Astrocyte of the hippocampus (primary cell): Measurements from ENCODE around the gene GCK.

Source experiments
- DNase-seq: peaks from one replicate; pipeline ENCODE4 v3.0.0; 2011; ENCODE audit warnings: low read depth, low spot score

The GCK gene

DNA sequence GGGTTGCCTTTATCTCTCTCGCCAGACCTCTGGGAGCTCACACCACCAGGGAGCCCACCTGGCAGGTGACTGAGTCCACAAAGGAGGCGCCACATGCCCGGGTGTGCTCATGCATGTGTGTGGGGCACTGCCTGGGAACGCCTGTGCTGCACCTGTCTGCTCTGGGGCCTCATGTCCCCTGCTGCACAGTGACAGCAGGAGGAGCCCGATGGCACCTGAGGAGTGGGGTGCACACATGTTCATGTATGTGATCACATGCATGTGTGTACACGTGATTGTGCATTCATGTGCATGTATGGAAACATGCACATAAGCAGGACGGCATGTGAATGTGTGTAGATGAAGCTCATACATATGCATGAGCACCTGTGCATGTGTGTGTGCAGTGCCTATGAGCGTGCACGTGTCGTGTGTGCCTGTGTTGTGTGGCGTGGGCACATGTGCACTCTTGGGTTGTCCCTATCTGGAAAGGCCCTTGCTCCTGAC lies 33.6 kb upstream of the GCK start:
- DNase-seq = no peak

DNA sequence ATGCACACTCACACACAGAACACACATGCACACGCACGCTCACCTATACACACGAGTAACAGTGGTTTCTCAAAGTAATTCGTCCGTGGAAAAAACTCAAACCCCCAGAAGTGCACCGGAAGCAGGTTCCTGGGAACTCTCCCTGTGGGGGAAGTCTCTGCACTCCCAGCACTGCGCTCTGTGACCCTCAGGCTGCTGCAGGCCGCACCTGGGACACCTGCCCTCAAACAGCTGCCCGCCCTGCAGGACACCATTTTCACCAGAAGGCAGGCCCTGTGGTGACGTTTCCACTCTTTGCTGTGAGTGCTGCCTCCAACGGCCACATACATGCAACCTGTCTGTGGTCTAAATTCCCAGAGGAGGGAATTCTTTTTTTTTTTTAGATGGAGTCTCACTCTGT lies 32.8 kb upstream of the GCK start:
- DNase-seq = no peak

DNA sequence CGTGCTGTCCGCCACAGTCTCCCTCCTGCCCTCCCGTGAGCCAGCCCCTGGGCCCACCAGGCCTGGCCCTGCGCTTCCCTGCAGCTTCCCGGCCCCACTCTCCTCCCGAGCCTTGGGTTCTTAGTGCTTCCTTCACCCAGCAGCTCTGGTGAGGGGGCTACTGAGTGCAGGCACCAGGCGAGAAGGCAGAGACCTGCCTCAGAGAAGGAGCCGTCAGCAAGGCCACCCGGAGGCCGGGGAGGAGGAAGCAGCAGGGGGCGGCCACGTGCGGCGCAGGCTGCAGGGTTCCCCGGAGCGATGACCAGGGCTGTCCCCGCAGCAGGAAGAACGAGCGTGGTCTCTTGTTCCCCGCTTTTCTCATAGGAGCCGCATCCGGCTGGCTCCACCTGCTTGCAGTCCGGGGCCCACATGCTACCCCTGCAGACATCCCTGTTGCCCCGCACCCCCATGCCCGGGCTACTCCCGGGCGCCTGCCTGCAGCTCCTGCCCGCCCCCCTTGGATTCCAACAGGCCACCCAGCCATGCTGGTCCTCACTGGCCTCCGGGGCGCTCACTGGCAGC lies 32.1 kb upstream of the GCK start:
- DNase-seq = no peak

DNA sequence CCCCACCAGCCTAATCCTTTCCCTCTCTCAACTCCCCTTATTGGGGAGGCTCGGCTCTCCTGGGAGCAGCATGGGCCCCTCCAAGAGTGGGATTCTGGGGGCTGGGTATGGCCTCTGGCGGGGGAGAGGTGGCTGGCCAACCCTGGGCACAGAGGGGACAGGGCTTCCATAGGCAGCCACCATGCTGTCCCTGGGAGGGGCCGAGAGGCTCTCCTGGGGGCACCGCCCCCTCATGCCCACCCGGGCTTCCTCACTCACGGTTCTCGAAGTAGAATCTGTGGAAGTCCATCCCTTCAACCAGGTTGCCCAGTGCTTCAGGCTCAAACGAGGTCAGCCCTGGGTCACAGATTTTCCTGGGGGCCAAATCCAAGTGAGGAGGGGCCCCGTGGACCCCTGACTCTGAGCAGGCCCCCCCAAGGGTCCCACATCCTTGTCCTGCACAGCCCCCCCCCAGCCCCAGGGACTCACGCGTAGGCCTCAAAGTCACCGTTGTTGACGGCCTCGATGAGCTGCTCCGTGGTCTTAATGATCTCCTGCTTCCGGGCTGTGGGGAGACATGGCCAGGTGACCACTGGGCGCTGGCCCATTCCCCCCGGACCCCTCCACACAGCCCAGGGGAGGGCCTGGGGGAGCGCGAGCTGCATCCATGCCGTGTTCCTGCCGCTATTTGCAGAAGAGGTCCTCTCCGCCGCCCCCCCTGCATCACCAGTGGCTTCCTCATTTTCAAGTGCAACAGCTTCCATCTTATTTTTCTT lies 31.3 kb upstream of the GCK start:
- no peak for DNase-seq

DNA sequence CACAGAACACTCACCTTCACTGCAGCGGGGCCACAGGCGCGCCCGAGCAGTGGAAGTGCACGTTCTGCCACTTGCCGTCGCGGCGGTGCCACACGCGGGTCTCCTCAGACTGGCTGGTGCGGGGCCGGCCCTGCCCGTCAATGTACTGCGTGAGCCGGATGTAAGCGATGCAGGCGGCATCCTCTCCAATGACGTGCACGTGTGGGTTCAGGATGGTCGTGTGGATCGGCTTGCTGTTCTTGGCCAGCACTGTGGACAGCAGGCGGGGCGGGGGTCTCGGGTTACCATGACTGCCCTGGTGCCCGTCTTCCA lies 30.8 kb upstream of the GCK start:
- DNase-seq = no peak

DNA sequence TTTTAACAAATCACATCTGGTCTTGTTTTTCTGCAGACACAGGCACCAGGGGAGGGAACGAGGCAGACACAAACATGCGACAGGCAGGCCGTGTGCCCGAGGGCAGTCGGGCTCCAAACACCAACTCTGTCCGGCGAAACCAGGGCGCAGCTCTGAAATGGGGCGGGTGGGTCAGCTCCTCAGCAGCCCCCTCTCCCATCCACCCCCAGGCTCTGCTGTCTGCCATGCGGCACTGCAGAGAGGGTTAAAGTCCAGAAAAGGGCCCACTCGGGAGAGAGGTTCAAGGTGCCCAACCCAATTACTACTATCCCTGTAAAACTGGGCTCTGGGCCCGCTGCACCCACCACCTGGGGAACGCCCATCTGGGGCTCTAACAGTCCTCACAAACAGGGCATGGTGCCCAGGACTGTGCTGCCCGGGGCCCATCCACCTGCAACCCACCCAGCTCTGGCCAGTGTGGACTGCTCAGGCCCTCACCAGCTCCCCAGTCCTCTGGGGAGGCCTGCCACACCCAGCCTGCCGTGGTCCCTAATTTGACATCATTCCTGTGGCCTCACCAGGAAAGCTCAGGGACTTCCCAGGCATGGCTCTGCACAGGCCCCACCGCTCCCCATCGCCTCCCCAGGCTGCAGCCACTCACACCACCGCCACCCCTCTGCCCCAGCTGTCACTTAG lies 30.3 kb upstream of the GCK start:
- DNase-seq = no peak

DNA sequence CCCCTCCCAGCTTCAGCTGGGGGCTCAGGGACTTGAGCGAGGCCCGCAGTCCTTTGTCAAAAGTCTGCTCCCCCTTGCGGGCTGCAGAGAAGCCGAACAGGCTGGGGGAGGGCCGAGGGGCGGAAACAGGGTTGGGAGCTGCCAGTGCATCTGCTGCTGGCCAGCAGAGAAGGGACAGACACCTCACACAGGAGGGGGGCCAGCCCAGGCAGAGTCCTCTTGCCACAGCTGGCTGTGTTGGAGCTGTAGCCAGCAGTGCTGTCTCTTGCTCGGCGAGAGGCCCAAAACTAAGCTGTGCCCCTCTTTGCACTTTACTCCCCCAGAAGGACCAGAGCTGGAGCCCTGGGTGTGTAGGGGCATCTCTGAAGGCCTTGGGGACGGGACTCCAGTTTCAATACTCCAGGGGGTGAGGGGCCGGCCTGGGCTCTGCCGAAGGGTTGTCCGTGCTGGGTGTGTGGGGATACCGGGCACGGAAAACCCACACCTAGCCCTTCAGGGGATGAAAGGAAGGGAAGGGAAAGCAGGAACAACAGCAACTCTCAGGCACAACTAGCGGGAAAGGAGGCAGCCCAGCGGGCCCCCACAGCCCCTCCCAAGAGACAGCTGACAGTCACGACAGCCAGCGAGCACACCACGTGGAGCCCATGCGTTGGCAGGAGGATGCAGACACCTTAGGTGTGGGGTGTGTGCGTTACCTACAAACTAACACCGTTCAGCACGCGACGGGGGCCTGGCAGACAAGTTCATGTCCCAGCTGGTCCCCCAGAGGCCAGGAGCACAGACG lies 29.4 kb upstream of the GCK start:
- no peak for DNase-seq

DNA sequence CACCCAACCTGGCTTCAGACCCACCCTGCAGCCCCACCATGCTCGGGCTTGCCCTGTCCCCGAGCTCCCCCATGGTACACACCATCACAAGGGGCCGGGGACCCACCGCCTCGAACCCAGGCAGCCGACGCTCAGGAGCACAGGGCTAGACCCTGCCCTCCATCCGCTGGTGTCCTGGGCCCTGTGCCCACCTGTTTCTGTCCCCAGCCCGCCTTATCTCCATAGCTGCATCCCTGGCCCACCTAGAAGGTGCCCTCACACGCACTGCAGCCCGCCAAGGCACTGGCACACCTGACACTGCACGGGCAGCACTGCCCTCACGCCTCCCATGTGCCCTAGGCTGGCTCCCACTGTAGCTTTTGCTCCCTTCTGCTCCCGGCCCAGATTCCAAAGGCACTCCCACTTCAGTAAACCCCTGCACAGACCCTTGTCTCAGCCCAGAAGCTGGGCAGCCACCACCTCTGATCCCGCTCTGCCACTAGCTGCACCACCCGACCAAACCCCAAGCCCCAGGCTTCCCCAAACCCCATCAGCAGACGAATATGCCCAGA lies 28.7 kb upstream of the GCK start:
- DNase-seq = no peak

DNA sequence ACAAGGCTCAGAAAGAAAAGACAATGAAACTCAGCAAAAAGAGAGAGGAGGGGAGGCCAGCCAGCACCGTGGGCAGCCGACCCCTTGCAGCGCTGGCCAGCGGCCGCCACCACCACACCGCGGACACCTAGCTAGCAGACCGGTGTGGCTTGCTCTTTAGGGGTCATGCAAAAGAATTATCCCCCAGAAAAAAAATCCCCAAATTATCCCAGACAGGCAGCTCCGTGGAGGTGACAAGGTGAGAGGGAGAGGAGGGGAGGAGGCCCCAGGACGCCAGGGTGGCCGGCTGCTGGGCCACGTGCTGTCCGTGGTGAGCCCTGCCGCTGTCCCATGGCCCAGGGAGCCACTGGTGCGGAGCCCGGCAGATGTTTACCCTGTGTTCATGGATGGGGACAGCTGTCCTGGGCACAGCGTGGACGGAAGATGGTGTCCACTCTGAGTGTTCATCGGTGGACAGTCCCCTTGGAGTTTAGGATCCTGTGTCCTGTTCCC lies 28.0 kb upstream of the GCK start:
- DNase-seq = no peak

DNA sequence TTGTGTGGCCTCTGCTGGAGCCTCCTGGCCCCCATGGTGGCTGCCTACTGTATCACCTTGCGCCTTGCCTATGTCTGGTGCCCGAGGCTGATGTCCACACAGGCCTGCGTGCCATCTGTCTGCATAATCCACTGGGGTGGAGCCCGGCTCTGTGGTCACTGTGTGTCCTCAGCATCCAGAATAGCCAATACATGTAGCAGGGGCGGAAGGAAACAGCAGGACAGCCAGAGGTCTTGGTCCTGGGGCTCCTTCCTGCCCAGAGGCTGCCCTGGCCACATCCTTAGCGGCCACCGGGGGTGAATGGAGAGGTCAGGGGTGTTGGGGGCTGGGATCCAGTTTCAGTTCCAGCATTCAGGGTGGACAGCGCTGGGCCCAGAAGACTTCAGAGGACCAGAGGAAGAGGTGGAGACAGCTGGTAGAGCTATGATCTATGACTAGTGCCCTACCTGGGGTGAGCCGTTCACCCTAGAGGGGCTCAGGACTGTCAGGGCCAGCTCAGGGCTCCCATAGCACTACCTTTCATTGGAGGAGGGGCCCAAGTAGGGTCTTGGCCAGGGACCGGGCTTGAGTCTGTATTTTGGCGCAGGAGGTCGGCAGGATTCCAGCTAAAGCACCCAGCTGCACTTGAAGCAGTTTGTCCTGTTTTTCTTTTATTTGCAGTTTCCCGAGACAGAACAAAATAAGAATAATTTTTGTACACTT lies 27.4 kb upstream of the GCK start:
- DNase-seq = no peak

DNA sequence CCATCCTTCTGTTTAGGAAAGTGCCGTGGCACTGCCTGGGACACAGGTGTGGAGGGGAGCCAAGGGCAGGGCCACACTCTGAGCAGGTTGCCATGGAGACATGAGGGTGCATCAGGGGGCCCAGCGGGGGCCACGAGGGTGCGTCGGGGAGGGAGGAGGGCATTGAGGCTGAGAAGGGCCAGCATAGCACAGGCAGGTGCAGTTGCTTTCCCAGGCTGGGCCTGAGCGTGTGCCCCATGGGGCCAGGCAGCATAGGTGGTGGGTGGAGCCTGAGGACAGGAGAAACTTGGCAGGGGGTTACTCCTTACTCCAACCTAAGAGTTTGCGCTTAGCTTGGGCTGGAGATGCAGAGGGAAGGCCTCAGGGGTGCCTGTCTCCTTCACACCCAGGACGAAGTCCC lies 26.8 kb upstream of the GCK start:
- no peak for DNase-seq

DNA sequence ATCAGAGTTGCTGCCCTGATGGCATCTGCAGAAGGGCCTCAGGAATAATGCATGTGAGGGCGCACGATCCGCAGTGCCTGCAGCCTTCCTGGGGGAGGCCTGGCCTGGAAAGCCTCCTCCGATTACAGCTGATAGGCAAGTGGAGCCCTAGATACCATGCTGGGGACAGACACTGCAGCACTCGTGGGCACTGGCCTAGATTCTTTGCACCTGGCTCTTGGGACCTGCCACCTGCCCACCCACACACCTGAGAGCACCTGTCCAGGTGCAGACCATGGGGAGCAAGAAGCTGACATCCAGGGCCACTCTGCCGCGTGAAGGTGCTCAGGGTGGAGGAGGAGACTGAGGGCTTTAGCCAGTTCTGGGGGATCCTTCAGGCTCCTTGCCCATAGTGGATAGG lies 26.3 kb upstream of the GCK start:
- DNase-seq = no peak

DNA sequence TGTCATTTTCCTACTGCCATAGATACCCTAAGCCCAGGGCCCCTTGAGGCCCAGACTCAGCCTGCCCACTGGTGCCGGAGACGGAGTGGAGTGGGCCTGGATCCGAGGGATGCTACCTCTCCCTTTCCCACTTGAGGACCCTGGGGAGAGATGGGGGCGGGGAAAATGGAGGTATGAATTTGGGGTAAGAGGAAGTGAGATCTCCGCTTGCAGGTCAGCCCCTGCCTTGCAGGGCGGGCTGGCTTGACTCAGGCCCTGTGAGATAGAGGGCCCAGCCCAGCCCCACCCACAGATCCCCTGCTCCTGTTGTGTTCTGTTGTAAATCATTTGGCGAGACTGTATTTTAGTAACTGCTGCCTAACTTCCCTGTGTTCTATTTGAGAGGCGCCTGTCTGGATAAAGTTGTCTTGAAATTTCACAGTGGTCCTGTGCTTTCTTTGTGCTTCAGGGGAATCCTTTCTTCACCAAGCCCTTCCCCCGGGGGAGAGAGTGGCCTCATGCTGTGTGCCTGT lies 24.7 kb upstream of the GCK start:
- no peak for DNase-seq

DNA sequence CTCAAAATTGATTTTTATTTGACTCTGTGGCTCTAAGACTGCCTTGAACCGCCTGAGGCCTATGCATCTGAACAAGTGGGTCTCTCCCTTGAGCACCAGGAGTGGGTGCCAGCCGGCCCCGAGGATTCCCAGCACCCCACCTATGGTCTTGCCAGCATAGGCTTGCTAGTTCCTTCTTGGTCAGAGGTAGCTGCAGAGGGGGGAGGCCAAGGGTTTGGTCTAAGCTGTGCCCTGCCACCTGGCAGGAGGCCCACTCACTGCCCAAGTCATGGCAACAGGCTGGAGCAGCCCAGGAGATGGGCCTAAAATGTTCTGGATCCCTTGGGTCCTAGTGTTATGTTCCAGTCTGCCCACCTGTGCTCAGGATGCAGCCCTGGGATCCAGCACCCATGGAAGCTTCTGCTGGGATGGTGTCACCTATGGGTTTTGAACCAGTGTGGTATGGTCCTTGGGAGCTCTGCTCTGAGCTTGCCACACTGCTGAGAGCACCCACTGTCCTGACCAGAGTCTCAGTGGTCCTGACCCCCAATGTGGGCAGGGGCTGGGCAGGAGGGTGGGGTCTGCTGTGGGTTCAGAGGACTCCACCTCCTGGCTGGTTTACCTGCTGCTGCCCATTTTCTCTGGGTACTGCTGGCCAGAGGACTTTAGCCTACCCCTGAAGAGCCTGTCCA lies 24.1 kb upstream of the GCK start:
- no peak for DNase-seq

DNA sequence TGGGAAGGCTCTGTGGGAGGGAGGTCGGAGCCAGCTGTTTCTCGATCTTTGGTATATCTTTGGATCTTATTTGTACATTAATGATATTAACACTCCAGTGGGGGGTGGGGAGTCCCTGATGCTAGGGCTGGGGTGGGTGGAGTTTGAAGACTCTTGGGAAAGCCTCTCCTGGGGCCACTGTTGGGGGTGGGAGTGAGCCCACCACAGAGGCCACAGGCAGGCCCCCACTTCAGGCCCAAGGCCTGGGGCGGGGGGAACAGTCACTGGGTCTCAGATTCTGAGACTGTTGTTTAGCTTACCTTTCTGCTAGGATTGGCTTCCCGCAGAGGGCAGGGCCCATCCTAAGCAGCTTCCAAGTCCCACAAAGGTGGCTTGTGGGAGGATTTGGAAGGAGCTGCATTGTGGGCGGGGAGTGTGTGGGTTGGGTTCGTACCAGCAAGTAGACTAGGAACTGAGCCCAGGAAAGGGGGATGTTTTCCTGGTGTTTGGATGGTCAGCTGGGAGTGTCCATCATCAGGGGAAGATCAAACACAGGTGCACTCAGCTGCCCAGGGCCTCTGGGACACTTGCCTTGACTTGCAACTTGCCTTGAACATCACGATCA lies 23.4 kb upstream of the GCK start:
- DNase-seq = no peak

DNA sequence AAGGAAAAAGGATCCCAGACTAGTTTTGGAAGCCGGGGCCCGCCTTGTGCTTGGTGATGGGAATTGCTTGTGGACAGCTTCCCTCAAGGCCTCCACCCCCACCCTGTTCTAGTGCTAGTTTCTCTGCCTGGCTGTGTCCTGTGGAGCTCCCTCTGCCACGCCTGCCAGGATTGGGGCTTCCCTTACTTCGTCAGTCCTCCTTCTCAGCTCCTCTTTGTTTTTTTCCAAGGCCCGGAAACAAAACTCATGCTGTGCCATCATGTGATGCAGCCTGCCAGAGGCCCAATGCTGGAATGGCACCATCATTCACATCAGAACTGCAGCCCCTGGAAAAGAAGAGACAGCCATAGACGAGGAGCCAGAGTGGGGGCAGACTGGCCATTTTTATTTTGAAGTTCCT lies 22.8 kb upstream of the GCK start:
- DNase-seq = no peak

DNA sequence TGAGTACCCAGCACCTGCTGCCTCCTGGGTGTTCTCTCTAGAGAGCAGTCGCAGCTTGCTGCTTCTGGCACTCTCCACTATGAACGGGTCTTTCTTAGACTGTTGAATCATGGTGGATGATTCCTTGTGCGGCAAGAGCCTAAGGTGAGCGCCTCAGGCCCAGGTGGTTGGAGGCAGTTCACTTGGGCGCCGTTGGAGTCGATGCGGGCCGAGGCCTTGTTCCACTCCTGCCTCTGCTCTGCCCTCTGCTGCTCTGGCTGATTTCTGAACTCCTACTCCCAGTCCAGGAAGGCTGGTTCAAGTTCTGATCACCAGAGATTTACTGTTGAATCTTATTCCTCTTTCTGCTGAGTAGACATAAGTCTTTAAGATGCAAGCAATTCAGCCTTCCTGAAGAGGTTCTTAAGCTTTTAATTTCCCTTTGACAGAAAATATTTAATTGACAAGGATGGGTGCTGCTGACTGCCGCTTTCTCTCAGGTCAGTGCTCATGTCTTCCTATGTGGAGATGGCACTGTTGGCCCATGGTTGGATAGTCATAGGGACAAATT lies 22.0 kb upstream of the GCK start:
- no peak for DNase-seq

DNA sequence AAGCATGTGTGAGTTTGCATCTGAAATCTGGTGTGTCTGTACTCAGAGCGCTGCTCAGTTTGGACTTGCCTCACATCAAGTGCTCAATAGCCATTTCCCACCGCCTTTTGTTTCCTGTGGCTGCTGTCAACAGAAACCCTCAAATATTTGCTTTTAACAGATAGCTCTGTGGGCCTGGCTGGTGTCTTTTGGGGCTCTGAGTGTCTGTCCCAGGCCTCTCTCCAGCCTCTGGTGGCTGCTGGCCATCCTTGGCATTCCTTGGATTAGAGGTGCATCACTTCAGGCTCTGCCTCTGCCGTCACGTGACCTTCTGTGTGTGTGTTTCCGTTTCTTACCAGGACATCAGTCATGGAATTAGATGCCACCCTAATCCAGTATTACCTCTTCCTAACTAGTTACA lies 20.9 kb upstream of the GCK start:
- no peak for DNase-seq

DNA sequence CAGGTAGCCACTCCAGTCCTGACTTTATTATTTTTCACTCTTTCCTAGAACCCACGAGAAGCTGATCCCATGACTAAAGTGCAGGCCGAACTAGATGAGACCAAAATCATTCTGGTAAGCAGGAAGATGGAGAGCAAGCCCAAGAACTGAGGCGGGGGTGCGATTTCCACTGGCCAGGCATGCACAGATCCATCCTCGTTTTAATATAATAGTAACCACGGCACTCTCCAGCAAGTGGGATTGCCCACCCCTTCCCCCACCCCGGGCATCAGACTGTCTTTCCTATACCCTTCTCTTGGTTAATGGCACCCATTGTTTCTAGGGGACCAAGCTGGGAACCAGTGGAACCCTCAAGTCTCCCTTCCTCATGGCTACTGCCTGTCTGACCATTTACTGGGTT lies 18.8 kb upstream of the GCK start:
- no peak for DNase-seq

DNA sequence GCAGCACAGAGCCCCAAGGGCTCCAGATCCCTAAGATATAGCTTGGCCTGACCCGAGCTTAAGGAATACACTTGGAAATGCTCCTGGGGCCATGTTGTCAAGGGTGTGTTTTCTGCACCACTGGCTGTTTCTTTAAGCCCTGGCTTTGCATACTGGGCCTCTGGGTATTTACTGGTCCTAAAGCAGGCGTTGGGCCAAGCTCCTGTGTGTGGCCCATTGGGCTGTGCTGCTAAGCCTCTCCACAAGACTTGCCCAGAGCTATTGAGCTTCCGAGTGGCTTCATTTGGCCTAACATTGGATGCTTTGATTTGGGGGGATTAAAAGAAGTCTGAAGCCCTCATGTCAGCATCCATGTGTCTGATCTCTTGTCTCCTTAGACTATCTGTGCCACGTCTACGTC lies 16.8 kb upstream of the GCK start:
- no peak for DNase-seq
